Vagina (tissue), 2 donors: Measurements from ENCODE around the gene MYO1E. TPM values are rescaled to one million over a fixed set of nuclear protein-coding genes. Genes with fewer than 3 reads are reported as not detected.
"Not testable (repeated sequence)": the region's sequence is repeated elsewhere in the genome, so short reads cannot be mapped to it uniquely, and the experiment has no call there.

Experiments
- DNase-seq, 2 donors: peaks; one replicate each; pipeline ENCODE4 v3.0.0-alpha.2; 2017; ENCODE audit errors: extremely low spot score in 2 of 2
- H3K27ac ChIP-seq: fragments of 200-600 bp; sonication (generic); one replicate; pipeline ENCODE4 v1.5.1; 2019
- H3K27me3 ChIP-seq: fragments of 200-600 bp; sonication (generic); one replicate; pipeline ENCODE4 v1.5.1; 2019
- H3K36me3 ChIP-seq, 2 donors: fragments of 200-600 bp; sonication (generic); one replicate each; pipeline ENCODE4 v1.5.1; 2017 to 2019
- H3K4me1 ChIP-seq: fragments of 200-600 bp; sonication (generic); one replicate; pipeline ENCODE4 v1.5.1; 2019
- H3K4me3 ChIP-seq, 2 donors: fragments of 200-600 bp; sonication (generic); 1 replicate in 1 of 2; 2 replicates in 1 of 2; pipeline ENCODE4 v1.5.1; 2016 to 2019
- H3K9me3 ChIP-seq: fragments of 200-600 bp; sonication (generic); one replicate; pipeline ENCODE4 v1.5.1; 2019
- CTCF ChIP-seq, 3 experiments: fragments of 450-650 bp in 2 of 3; fragments of 200-600 bp in 1 of 3; sonication (generic) in 1 of 3; IDR thresholded peaks; one replicate each; pipeline ENCODE4 v1.5.1; 2017 to 2019; ENCODE audit warnings: antibody characterized with exemption in 3 of 3, mild to moderate bottlenecking in 2 of 3, moderate library complexity in 2 of 3
- POLR2A ChIP-seq, 2 donors: fragments of 450-650 bp; IDR thresholded peaks; one replicate each; pipeline ENCODE4 v1.6.1; 2017; ENCODE audit warnings: antibody characterized with exemption in 2 of 2, mild to moderate bottlenecking in 2 of 2, moderate library complexity in 2 of 2
- POLR2AphosphoS5 ChIP-seq, 2 donors: sonication (generic); formaldehyde crosslinking; IDR thresholded peaks; one replicate each; pipeline ENCODE4 v1.9.0; 2017; ENCODE audit warnings: antibody characterized with exemption in 2 of 2, mild to moderate bottlenecking in 2 of 2, low read depth in 1 of 2; ENCODE audit not compliant: insufficient read depth in 1 of 2
- intact Hi-C: fragments of 100-400 bp; cut with DNase I; formaldehyde crosslinking; loops from one replicate; pipeline ENCODE4 v1.15.1; 2023
- total RNA-seq: library from RNA; depleted of rRNA; stranded (reverse); fragments of >200 nt; gene quantifications from one replicate; pipeline ENCODE4 v1.2.3, GENCODE V29; 2016

Gene MYO1E
- total RNA-seq, 1 donor from 2014 or later = 16.9 TPM

GRCh38 chr15:59388670-59389069 lies 16.0 kb upstream of the MYO1E start:
- Histone ChIP-seq H3K36me3 (no peaks in the 10 kb centered on the region), H3K4me3 (no peak overlapping the region), H3K27ac (peak overlapping the region; percentile 53), H3K27me3 (no peaks in the 10 kb centered on the region), H3K9me3 (no peaks in the 10 kb centered on the region), H3K4me1 (no peaks in the 10 kb centered on the region)
- intact Hi-C loops = no loop called here
- no peak for TF ChIP-seq POLR2A (IDR thresholded peaks at IDR 0.05)
- no peak for TF ChIP-seq CTCF (IDR thresholded peaks at IDR 0.05)
- TF ChIP-seq POLR2AphosphoS5 (IDR thresholded peaks at IDR 0.05; ENCODE audit: insufficient read depth in 1 of 2, low read depth in 1 of 2) = no peak
- DNase-seq = no peak

GRCh38 chr15:59387196-59387878 lies 14.7 kb upstream of the MYO1E start:
- peak overlapping the region; percentile 53 for H3K27ac ChIP-seq
- H3K9me3 ChIP-seq, H3K4me3 ChIP-seq, intact Hi-C loops, H3K36me3 ChIP-seq, H3K27me3 ChIP-seq, DNase-seq, H3K4me1 ChIP-seq: not testable (repeated sequence)

- Histone ChIP-seq H3K27me3 (no peaks in the 10 kb centered on the region), H3K36me3 (no peaks in the 10 kb centered on the region), H3K4me3 (no peak overlapping the region), H3K4me1 (no peaks in the 10 kb centered on the region), H3K9me3 (no peaks in the 10 kb centered on the region), H3K27ac (no peak overlapping the region)
- intact Hi-C loops = no loop called here
- TF ChIP-seq POLR2A (IDR thresholded peaks at IDR 0.05) = no peak
- no peak for TF ChIP-seq CTCF (IDR thresholded peaks at IDR 0.05)
- TF ChIP-seq POLR2AphosphoS5 (IDR thresholded peaks at IDR 0.05; ENCODE audit: insufficient read depth in 1 of 2, low read depth in 1 of 2) = no peak
- no peak for DNase-seq
Observed at GRCh38 chr15:59385171-59385570, 12.5 kb upstream of the MYO1E start.

DNA sequence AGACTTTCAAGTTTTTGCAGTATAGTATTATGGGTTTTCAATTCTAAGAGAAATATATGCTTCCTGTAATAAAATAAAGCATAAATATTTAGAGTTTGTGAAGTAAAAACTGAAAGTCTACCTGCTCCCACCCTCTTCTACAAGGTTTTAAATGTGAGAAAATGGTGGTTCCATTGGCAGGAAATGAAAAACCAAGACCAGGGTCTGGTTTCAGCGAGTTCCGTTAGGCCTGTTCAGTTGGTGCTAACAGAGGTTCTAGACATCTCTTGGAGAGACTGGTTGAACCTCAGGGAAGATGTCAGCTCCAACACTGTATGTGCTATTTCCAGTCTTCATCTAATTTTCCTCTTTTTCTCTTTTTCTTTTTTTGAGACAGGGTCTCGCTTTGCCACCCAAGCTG lies 11.8 kb upstream of the MYO1E start:
- no peaks in the 10 kb centered on the region for H3K9me3 ChIP-seq
- H3K27me3 ChIP-seq = no peaks in the 10 kb centered on the region
- no peak for TF ChIP-seq POLR2AphosphoS5 (IDR thresholded peaks at IDR 0.05; ENCODE audit: insufficient read depth in 1 of 2, low read depth in 1 of 2)
- TF ChIP-seq CTCF (IDR thresholded peaks at IDR 0.05) = no peak
- no peak for TF ChIP-seq POLR2A (IDR thresholded peaks at IDR 0.05)
- H3K4me1 ChIP-seq = no peaks in the 10 kb centered on the region
- intact Hi-C loops = no loop called here
- H3K4me3 ChIP-seq = no peak overlapping the region
- H3K27ac ChIP-seq = no peak overlapping the region
- no peak for DNase-seq
- no peaks in the 10 kb centered on the region for H3K36me3 ChIP-seq

GRCh38 chr15:59380902-59381610 lies 8.4 kb upstream of the MYO1E start:
- no peak overlapping the region for H3K4me3 ChIP-seq
- no peaks in the 10 kb centered on the region for H3K36me3 ChIP-seq
- TF ChIP-seq POLR2A (IDR thresholded peaks at IDR 0.05) (no peak), POLR2AphosphoS5 (IDR thresholded peaks at IDR 0.05; ENCODE audit: insufficient read depth in 1 of 2, low read depth in 1 of 2) (no peak), CTCF (IDR thresholded peaks at IDR 0.05) (no peak)
- H3K9me3 ChIP-seq = no peaks in the 10 kb centered on the region
- no peak for DNase-seq
- H3K4me1 ChIP-seq = no peaks in the 10 kb centered on the region
- intact Hi-C loops = no loop called here
- no peak overlapping the region for H3K27ac ChIP-seq
- no peaks in the 10 kb centered on the region for H3K27me3 ChIP-seq
